ENCODE results near the gene HMGB4. TPM values are rescaled to one million over a fixed set of nuclear protein-coding genes. Genes with fewer than 3 reads are reported as not detected.

Gene HMGB4
- total RNA-seq, 2 donors from 2014 or later = not detected

GRCh38 chr1:33846861-33847260 is 17.0 kb upstream of the HMGB4 start:
- H3K9ac ChIP-seq (ENCODE audit: low read depth in 2 of 2, low read length in 2 of 2) = no peak overlapping the region
- no peaks in the 10 kb centered on the region for H3K27me3 ChIP-seq
- no peak overlapping the region for H3K4me3 ChIP-seq
- no peak for TF ChIP-seq CTCF (IDR thresholded peaks at IDR 0.05)
- intact Hi-C loops (cut with DNase I) = no loop called here
- no peaks in the 10 kb centered on the region for H3K36me3 ChIP-seq
- no peak for DNase-seq
- no peaks in the 10 kb centered on the region for H3K4me1 ChIP-seq
- no peaks in the 10 kb centered on the region for H3K9me3 ChIP-seq
- no peak overlapping the region for H3K27ac ChIP-seq

- no peak overlapping the region for H3K27ac ChIP-seq
- H3K9ac ChIP-seq (ENCODE audit: low read depth in 2 of 2, low read length in 2 of 2) = no peak overlapping the region
- no peak overlapping the region for H3K4me3 ChIP-seq
- intact Hi-C loops (cut with DNase I) = no loop called here
- H3K4me1 ChIP-seq = no peaks in the 10 kb centered on the region
- no peak for DNase-seq
- TF ChIP-seq CTCF (IDR thresholded peaks at IDR 0.05) = no peak
- H3K36me3 ChIP-seq = no peaks in the 10 kb centered on the region
- H3K27me3 ChIP-seq = no peaks in the 10 kb centered on the region
- no peaks in the 10 kb centered on the region for H3K9me3 ChIP-seq
These were observed 15.5 kb upstream of the HMGB4 start for GRCh38 chr1:33848205-33848937.

- no peak for DNase-seq
- no peaks in the 10 kb centered on the region for H3K9me3 ChIP-seq
- H3K27me3 ChIP-seq = no peaks in the 10 kb centered on the region
- TF ChIP-seq CTCF (IDR thresholded peaks at IDR 0.05) = no peak
- H3K27ac ChIP-seq = no peak overlapping the region
- intact Hi-C loops (cut with DNase I) = no loop called here
- H3K36me3 ChIP-seq = no peaks in the 10 kb centered on the region
- H3K4me3 ChIP-seq = no peak overlapping the region
- H3K4me1 ChIP-seq = no peaks in the 10 kb centered on the region
- no peak overlapping the region for H3K9ac ChIP-seq (ENCODE audit: low read depth in 2 of 2, low read length in 2 of 2)
These were observed 14.7 kb upstream of the HMGB4 start for GRCh38 chr1:33849211-33849610.

- Histone ChIP-seq H3K27ac (no peak overlapping the region), H3K9me3 (no peaks in the 10 kb centered on the region)
These were observed 13.4 kb upstream of the HMGB4 start for GRCh38 chr1:33850481-33850880.

GRCh38 chr1:33852711-33853110 is 11.2 kb upstream of the HMGB4 start:
- Histone ChIP-seq H3K36me3 (no peaks in the 10 kb centered on the region), H3K4me1 (no peaks in the 10 kb centered on the region)
- no peak for TF ChIP-seq CTCF (IDR thresholded peaks at IDR 0.05)

More at GRCh38 chr1:33850481-33850880, 13.4 kb upstream of the HMGB4 start:
- intact Hi-C loops (cut with DNase I) = no loop called here
- TF ChIP-seq CTCF (IDR thresholded peaks at IDR 0.05) = no peak
- Histone ChIP-seq H3K36me3 (no peaks in the 10 kb centered on the region), H3K9ac (ENCODE audit: low read depth in 2 of 2, low read length in 2 of 2) (no peak overlapping the region), H3K4me3 (no peak overlapping the region), H3K4me1 (no peaks in the 10 kb centered on the region), H3K27me3 (no peaks in the 10 kb centered on the region)
- DNase-seq = no peak

More at GRCh38 chr1:33852711-33853110, 11.2 kb upstream of the HMGB4 start:
- no peak overlapping the region for H3K4me3 ChIP-seq
- intact Hi-C loops (cut with DNase I) = no loop called here
- no peaks in the 10 kb centered on the region for H3K9me3 ChIP-seq
- no peak overlapping the region for H3K9ac ChIP-seq (ENCODE audit: low read depth in 2 of 2, low read length in 2 of 2)
- H3K27me3 ChIP-seq = no peaks in the 10 kb centered on the region
- no peak for DNase-seq
- H3K27ac ChIP-seq = no peak overlapping the region
